Hepatocyte (in vitro differentiated cells): ENCODE results near the gene RABGAP1L. TPM values are rescaled to one million over a fixed set of nuclear protein-coding genes. Genes with fewer than 3 reads are reported as not detected.

Experiments
- DNase-seq: peaks from one replicate; pipeline ENCODE4 v3.0.0-alpha.2; 2016; ENCODE audit warnings: low spot score
- H2AFZ ChIP-seq: fragments of 200-600 bp; sonication (generic); 2 replicates; pipeline ENCODE4 v1.6.0; 2016; ENCODE audit warnings: antibody characterized with exemption, mild to moderate bottlenecking
- H3K27ac ChIP-seq: fragments of 200-600 bp; sonication (generic); 2 replicates; pipeline ENCODE4 v1.5.1; 2016; ENCODE audit warnings: mild to moderate bottlenecking
- H3K27me3 ChIP-seq: fragments of 200-600 bp; sonication (generic); 2 replicates; pipeline ENCODE4 v1.6.1; 2016
- H3K36me3 ChIP-seq: fragments of 200-600 bp; sonication (generic); replicated peaks from 2 replicates; pipeline ENCODE4 v1.5.1; 2016; ENCODE audit warnings: low read depth; ENCODE audit not compliant: insufficient read depth
- H3K4me1 ChIP-seq: fragments of 200-600 bp; sonication (generic); 2 replicates; pipeline ENCODE4 v1.5.1; 2016; ENCODE audit warnings: mild to moderate bottlenecking, moderate library complexity; ENCODE audit not compliant: insufficient read depth
- H3K4me2 ChIP-seq: fragments of 200-600 bp; sonication (generic); 2 replicates; pipeline ENCODE4 v1.6.0; 2016
- H3K4me3 ChIP-seq: fragments of 200-600 bp; sonication (generic); 2 replicates; pipeline ENCODE4 v1.5.1; 2016; ENCODE audit warnings: mild to moderate bottlenecking
- H3K79me2 ChIP-seq: fragments of 200-600 bp; sonication (generic); 2 replicates; pipeline ENCODE4 v1.6.0; 2017; ENCODE audit warnings: mild to moderate bottlenecking
- H3K9me2 ChIP-seq: fragments of 200-600 bp; sonication (generic); replicated peaks from 2 replicates; pipeline ENCODE4 v1.6.0; 2017; ENCODE audit warnings: mild to moderate bottlenecking; ENCODE audit not compliant: insufficient read depth
- H3K9me3 ChIP-seq: fragments of 200-600 bp; sonication (generic); 2 replicates; pipeline ENCODE4 v1.5.1; 2016; ENCODE audit warnings: low read depth, mild to moderate bottlenecking
- H4K20me1 ChIP-seq: fragments of 200-600 bp; sonication (generic); 2 replicates; pipeline ENCODE4 v1.6.0; 2016; ENCODE audit warnings: mild to moderate bottlenecking; ENCODE audit not compliant: insufficient read depth, poor library complexity, severe bottlenecking
- CTCF ChIP-seq: fragments of 200-600 bp; sonication (generic); IDR thresholded peaks from 2 replicates; pipeline ENCODE4 v1.5.1; 2016; ENCODE audit warnings: antibody characterized with exemption, mild to moderate bottlenecking; ENCODE audit not compliant: poor library complexity
- EZH2 ChIP-seq: fragments of 200-600 bp; sonication (generic); IDR thresholded peaks from 2 replicates; pipeline ENCODE4 v1.6.1; 2016; ENCODE audit warnings: antibody characterized with exemption, mild to moderate bottlenecking, borderline replicate concordance
- EZH2phosphoT487 ChIP-seq: fragments of 200-600 bp; sonication (generic); IDR thresholded peaks from one replicate; pipeline ENCODE4 v1.6.1; 2018; ENCODE audit warnings: antibody characterized with exemption, mild to moderate bottlenecking, low read depth, moderate library complexity; ENCODE audit not compliant: unreplicated experiment, severe bottlenecking
- WGBS: methylation state at CpG from one replicate; pipeline ENCODE4 v1.1.6; 2016; ENCODE audit warnings: low lambda C conversion rate; ENCODE audit errors: missing lambda C conversion rate; 5-methylcytosine and 5-hydroxymethylcytosine counted together
- polyA plus RNA-seq: library from polyadenylated mRNA; unstranded; fragments of >200 nt; fragmentation: Nextera tagmentation; extraction: Ambion mirVana; gene quantifications from 2 replicates; pipeline ENCODE4 v1.2.1, GENCODE V29; 2016
- total RNA-seq: library from RNA; depleted of rRNA; stranded (reverse); fragments of >200 nt; gene quantifications from 2 replicates; pipeline ENCODE4 v1.2.3, GENCODE V29; 2014

The RABGAP1L gene
- total and polyA plus RNA-seq, 2 experiments from 2014 or later, result 15.0 to 41.8 TPM

GRCh38 chr1:174393885-174394284 lies 234.6 kb downstream of the RABGAP1L start:
- H3K4me2 ChIP-seq, result no peak overlapping the region
- DNase-seq, result no peak
- TF ChIP-seq CTCF, result no peak
- TF ChIP-seq EZH2, result no peak
- TF ChIP-seq EZH2phosphoT487, result no peak
- no peaks in the 10 kb centered on the region for H3K9me3 ChIP-seq
- no peak overlapping the region for H2AFZ ChIP-seq
- no peak overlapping the region for H3K27ac ChIP-seq
- no peaks in the 10 kb centered on the region for H3K79me2 ChIP-seq
- no peaks in the 10 kb centered on the region for H3K9me2 ChIP-seq
- H3K4me1 ChIP-seq, result no peaks in the 10 kb centered on the region
- 90% methylated on average over 4 of the region's 4 CpGs for WGBS
- H3K4me3 ChIP-seq, result no peak overlapping the region
- H4K20me1 ChIP-seq, result no peaks in the 10 kb centered on the region
- H3K27me3 ChIP-seq, result no peaks in the 10 kb centered on the region
- no peaks in the 10 kb centered on the region for H3K36me3 ChIP-seq

- 89% methylated on average over 1 of the region's 1 CpG for WGBS
- Histone ChIP-seq H2AFZ (no peak overlapping the region), H4K20me1 (no peaks in the 10 kb centered on the region), H3K9me2 (no peaks in the 10 kb centered on the region), H3K4me1 (no peaks in the 10 kb centered on the region), H3K9me3 (no peaks in the 10 kb centered on the region), H3K4me3 (no peak overlapping the region), H3K27me3 (no peaks in the 10 kb centered on the region), H3K4me2 (no peak overlapping the region), H3K36me3 (no peaks in the 10 kb centered on the region), H3K27ac (no peak overlapping the region), H3K79me2 (no peaks in the 10 kb centered on the region)
- DNase-seq, result no peak
- TF ChIP-seq EZH2phosphoT487 (no peak), CTCF (no peak), EZH2 (no peak)
These were observed 237.9 kb downstream of the RABGAP1L start for GRCh38 chr1:174397261-174397660.

GRCh38 chr1:174398246-174398645 lies 238.9 kb downstream of the RABGAP1L start:
- TF ChIP-seq CTCF (no peak), EZH2 (no peak), EZH2phosphoT487 (no peak)
- H3K27ac ChIP-seq, result no peak overlapping the region
- H4K20me1 ChIP-seq, result no peaks in the 10 kb centered on the region
- H3K9me3 ChIP-seq, result no peaks in the 10 kb centered on the region
- H3K4me3 ChIP-seq, result no peak overlapping the region
- no peaks in the 10 kb centered on the region for H3K9me2 ChIP-seq
- H2AFZ ChIP-seq, result no peak overlapping the region
- H3K36me3 ChIP-seq, result no peaks in the 10 kb centered on the region
- H3K79me2 ChIP-seq, result no peaks in the 10 kb centered on the region
- H3K4me2 ChIP-seq, result no peak overlapping the region
- DNase-seq, result no peak
- H3K4me1 ChIP-seq, result no peaks in the 10 kb centered on the region
- H3K27me3 ChIP-seq, result no peaks in the 10 kb centered on the region
- 91% methylated on average over 4 of the region's 4 CpGs for WGBS

DNA sequence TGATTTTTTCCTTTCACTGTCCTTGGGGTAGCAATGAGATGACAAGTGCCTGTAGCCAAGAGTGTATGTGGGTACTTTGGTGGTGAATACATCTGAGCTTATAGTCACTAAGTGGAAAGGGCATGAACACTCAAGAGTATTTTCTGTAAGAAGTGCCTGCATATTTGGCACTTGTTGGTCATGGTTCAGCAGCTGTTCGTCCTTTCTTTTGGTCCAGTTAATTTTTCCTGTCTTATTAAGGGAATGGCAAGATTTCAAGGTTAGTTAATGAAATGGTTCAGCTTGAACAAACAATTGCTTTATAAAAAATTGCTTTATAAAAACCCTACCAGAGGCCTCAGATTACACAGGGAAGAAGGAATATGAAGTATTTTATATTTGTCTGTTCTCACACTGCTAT lies 239.9 kb downstream of the RABGAP1L start:
- H3K36me3 ChIP-seq, result no peaks in the 10 kb centered on the region
- 100% methylated on average over 1 of the region's 1 CpG for WGBS
- no peaks in the 10 kb centered on the region for H3K27me3 ChIP-seq
- H3K4me3 ChIP-seq, result no peak overlapping the region
- H3K4me1 ChIP-seq, result no peaks in the 10 kb centered on the region
- no peak overlapping the region for H3K27ac ChIP-seq
- no peaks in the 10 kb centered on the region for H4K20me1 ChIP-seq
- no peak overlapping the region for H3K4me2 ChIP-seq
- no peak for DNase-seq
- no peaks in the 10 kb centered on the region for H3K9me2 ChIP-seq
- TF ChIP-seq EZH2 (no peak), CTCF (no peak), EZH2phosphoT487 (no peak)
- no peak overlapping the region for H2AFZ ChIP-seq
- H3K79me2 ChIP-seq, result no peaks in the 10 kb centered on the region
- H3K9me3 ChIP-seq, result no peaks in the 10 kb centered on the region
